Stomach (tissue), 9 donors: ENCODE measurements around the gene RBM44. TPM values are rescaled to one million over a fixed set of nuclear protein-coding genes. Genes with fewer than 3 reads are reported as not detected.

Experiments used
- DNase-seq, 2 donors: peaks; one replicate each; pipeline versions ENCODE4 v3.0.0 to v3.0.0-alpha.2; 2013 to 2019
- H3K27ac ChIP-seq, 5 donors: fragments of 200-600 bp in 4 of 5; sonication (generic) in 4 of 5; one replicate each; pipeline ENCODE4 v1.5.1; 2013 to 2019; ENCODE audit warnings: mild to moderate bottlenecking in 1 of 5, moderate library complexity in 1 of 5
- H3K27me3 ChIP-seq, 3 donors: fragments of 200-600 bp; sonication (generic); one replicate each; pipeline ENCODE4 v1.5.1; 2017 to 2019; ENCODE audit warnings: mixed run types in 1 of 3
- H3K36me3 ChIP-seq, 4 donors: fragments of 200-600 bp; sonication (generic); 1 replicate in 3 of 4; 2 replicates in 1 of 4; pipeline ENCODE4 v1.5.1; 2016 to 2019
- H3K4me1 ChIP-seq, 4 donors: fragments of 200-600 bp; sonication (generic); one replicate each; pipeline ENCODE4 v1.5.1; 2016 to 2019
- H3K4me3 ChIP-seq, 4 donors: fragments of 200-600 bp; sonication (generic) in 3 of 4; one replicate each; pipeline ENCODE4 v1.5.1; 2016 to 2019; ENCODE audit warnings: mild to moderate bottlenecking in 1 of 4
- H3K9me3 ChIP-seq, 4 donors: fragments of 200-600 bp; sonication (generic); one replicate each; pipeline ENCODE4 v1.5.1; 2016 to 2019
- EP300 ChIP-seq: sonication (generic); formaldehyde crosslinking; IDR thresholded peaks from one replicate; pipeline ENCODE4 v1.6.1; 2017; ENCODE audit warnings: antibody characterized with exemption
- POLR2A ChIP-seq, 4 donors: fragments of 450-650 bp; IDR thresholded peaks; one replicate each; pipeline ENCODE4 v1.6.1; 2016; ENCODE audit warnings: antibody characterized with exemption in 4 of 4, control low read depth in 2 of 4, mild to moderate bottlenecking in 1 of 4, moderate library complexity in 1 of 4
- POLR2AphosphoS5 ChIP-seq, 3 donors: sonication (generic); formaldehyde crosslinking; IDR thresholded peaks; one replicate each; pipeline ENCODE4 v1.6.1; 2016; ENCODE audit warnings: antibody characterized with exemption in 3 of 3
- WGBS, 5 donors: extraction: QIAGEN DNeasy Blood & Tissue Kit in 3 of 5; methylation state at CpG; one replicate each; pipeline versions ENCODE4 v1.1.5 to v1.1.7; 2013 to 2018; 5-methylcytosine and 5-hydroxymethylcytosine counted together
- intact Hi-C: fragments of 100-400 bp; cut with DNase I; formaldehyde crosslinking; loops from one replicate; pipeline ENCODE4 v1.15.1; 2023; ENCODE audit warnings: low total_unique reads
- polyA plus RNA-seq, 3 donors: library from polyadenylated mRNA; stranded (reverse); fragments of 200-250 nt; gene quantifications; one replicate each; pipeline ENCODE4 v1.2.3, GENCODE V29; 2013
- total RNA-seq, 5 donors: library from RNA; depleted of rRNA; stranded (reverse); fragments of >200 nt; gene quantifications; one replicate each; pipeline versions ENCODE4 v1.1.0 to v1.2.3, GENCODE V29; 2014 to 2016
- TF ChIP-seq, protein P1 (sequence below), 7 experiments: fragments of 450-650 bp in 4 of 7; fragments of 200-600 bp in 3 of 7; sonication (generic) in 3 of 7; IDR thresholded peaks; one replicate each; pipeline ENCODE4 v1.5.1; 2016 to 2019; ENCODE audit warnings: antibody characterized with exemption in 7 of 7, control low read depth in 2 of 7, mild to moderate bottlenecking in 1 of 7
- donor health status: healthy with polysubstance abuse.
- donor health status: Bipolar disorder and iron deficiency.
- donor health status: healthy.

Gene RBM44
- total and polyA plus RNA-seq, 8 donors, result under 0.01 to 2.4 (median 1.8) TPM; not detected in 3

DNA sequence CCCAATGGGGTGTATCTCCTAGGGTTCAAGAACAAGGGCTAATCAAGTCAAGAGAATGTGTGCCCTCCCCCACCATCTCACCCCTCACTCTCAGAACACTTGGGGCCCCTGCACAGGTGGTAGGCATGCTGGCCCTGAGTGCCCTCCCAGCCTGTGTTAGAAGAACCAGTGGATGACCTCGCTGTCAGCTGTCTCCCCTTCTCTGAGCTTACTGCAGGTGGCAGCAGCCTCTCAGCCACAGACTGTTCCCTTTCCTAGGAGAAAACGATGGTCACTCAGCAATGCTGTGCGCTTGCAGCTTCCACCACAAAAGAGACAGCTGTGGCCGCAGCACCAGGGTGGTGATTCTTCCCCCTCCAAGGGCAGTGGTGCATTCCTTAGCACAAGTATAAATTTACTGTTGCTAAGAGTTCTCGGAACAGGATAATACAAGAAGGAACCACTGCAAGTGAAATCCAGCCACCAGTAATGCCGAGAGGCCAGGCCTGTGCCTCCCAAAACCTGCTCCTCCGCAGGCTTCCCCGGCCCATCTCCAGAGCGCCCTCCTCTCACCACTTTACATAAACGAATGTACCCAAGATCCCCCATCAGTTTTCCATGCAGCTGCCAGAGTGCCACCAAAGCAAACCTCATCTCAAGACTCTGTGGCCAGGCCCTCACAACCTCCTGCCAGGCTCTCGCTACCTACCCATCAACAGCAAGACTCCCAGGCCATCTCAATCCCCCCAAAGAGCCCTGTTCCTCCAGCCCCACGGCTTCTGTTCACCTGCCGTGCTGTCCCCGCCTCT lies 59.9 kb downstream of the RBM44 start:
- Histone ChIP-seq H3K36me3 (no peaks in the 10 kb centered on the region), H3K9me3 (no peaks in the 10 kb centered on the region), H3K27me3 (peaks cover 0 to 36% (median 7%) of the 10 kb centered on the region in 3 donors), H3K27ac (peak overlapping the region in 3 of 5 donors; percentile 83 to 93 (median 91)), H3K4me3 (peak overlapping the region; percentile 60 to 67 (median 63)), H3K4me1 (peaks cover 29 to 53% (median 46%) of the 10 kb centered on the region in 4 donors)
- DNase-seq, result peak; percentile 69 to 92
- TF ChIP-seq EP300, result no peak
- TF ChIP-seq POLR2AphosphoS5 (IDR thresholded peaks at IDR 0.05), result peak in 1 of 3 donors; percentile 74
- TF ChIP-seq, protein P1, sequence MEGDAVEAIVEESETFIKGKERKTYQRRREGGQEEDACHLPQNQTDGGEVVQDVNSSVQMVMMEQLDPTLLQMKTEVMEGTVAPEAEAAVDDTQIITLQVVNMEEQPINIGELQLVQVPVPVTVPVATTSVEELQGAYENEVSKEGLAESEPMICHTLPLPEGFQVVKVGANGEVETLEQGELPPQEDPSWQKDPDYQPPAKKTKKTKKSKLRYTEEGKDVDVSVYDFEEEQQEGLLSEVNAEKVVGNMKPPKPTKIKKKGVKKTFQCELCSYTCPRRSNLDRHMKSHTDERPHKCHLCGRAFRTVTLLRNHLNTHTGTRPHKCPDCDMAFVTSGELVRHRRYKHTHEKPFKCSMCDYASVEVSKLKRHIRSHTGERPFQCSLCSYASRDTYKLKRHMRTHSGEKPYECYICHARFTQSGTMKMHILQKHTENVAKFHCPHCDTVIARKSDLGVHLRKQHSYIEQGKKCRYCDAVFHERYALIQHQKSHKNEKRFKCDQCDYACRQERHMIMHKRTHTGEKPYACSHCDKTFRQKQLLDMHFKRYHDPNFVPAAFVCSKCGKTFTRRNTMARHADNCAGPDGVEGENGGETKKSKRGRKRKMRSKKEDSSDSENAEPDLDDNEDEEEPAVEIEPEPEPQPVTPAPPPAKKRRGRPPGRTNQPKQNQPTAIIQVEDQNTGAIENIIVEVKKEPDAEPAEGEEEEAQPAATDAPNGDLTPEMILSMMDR (IDR thresholded peaks at IDR 0.05), result peak in 5 of 7 experiments; percentile 59 to 86 (median 68)
- no peak for TF ChIP-seq POLR2A (IDR thresholded peaks at IDR 0.05)
- intact Hi-C loops, result loop anchor here (10.0 kb wide), 1 partner anchor 66 kb away; no protein-coding TSS in a partner anchor
- 33 to 46% (median 36%) methylated on average over 14 of the region's 14 CpGs for WGBS, 5 donors

DNA sequence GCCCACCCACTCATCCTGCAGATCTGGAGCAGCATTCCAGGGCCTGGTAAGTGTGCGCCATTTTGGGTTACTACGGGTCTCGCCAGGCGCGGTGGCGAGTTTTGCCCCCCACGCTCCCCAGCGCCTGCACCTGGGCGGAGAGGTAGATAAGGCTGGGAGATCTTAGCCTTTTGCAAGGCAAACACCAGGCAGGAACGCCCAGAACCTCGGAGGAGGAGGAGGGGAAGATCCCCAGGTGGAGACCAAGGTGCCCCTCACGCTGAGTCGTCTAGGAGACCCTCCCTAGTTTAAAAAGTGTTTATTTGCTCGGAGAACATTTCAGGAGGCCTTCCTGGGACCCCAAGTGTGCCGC lies 60.5 kb downstream of the RBM44 start:
- peak overlapping the region; percentile 60 to 67 (median 63) for H3K4me3 ChIP-seq
- peaks cover 0 to 36% (median 7%) of the 10 kb centered on the region in 3 donors for H3K27me3 ChIP-seq
- no peaks in the 10 kb centered on the region for H3K36me3 ChIP-seq
- no peak for TF ChIP-seq POLR2AphosphoS5 (IDR thresholded peaks at IDR 0.05)
- no peak for TF ChIP-seq POLR2A (IDR thresholded peaks at IDR 0.05)
- no peak for TF ChIP-seq EP300
- TF ChIP-seq, protein P1 (IDR thresholded peaks at IDR 0.05), result no peak
- peak overlapping the region in 4 of 5 donors; percentile 0 to 93 (median 87) for H3K27ac ChIP-seq
- H3K4me1 ChIP-seq, result peaks cover 29 to 59% (median 46%) of the 10 kb centered on the region in 4 donors
- peak in 1 of 2 donors; percentile 46 for DNase-seq
- intact Hi-C loops, result loop anchor here (10.0 kb wide), 1 partner anchor 66 kb away; no protein-coding TSS in a partner anchor
- WGBS, 5 donors, result 23 to 37% (median 31%) methylated on average over 14 to 15 of the region's 15 CpGs
- H3K9me3 ChIP-seq, result no peaks in the 10 kb centered on the region

DNA sequence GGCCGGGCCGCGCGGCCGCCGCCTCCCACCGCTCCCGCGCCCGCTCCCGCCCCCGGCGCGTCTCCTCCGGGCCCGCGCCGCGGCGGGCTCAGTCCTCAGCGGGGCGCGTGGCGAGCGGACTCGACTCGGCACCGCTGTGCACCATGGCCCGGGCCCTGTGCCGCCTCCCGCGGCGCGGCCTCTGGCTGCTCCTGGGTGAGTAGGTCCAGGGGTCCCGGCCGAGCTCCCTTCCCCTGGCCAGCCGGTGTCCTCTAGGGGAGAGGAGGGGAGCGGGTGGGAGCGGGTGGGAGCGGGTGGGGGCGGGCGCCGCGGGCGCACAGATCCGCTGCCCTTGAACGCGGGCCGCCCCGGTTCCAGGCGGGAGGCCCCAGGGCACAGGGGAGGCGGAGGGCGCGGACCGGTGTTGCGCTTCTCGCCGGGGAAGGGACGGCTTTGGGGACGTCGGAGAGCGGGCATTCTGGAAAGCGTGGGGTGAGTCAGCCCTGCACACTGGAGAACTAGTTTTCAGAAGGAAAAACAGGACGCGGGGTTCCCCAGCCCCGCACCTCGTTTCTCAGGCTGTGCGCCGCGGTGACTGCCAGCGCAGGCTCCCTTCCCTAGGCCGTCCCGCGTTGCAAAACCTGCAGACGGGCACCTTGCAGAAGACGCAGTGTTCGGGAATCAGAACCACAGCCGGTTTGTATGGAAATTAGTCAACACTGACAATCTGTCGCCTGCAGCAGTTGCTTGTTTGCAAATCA lies 61.1 kb downstream of the RBM44 start, which contains the start of gene RAMP1:
Gene RAMP1, plus strand, starts transcription at position 91 of the 740 bp plus-strand sequence. Its CDS starts 53 bp downstream, at position 144.
- DNase-seq, result peak in 1 of 2 donors; percentile 62
- peak within 1 kb of the TSS; percentile 60 to 67 (median 63) for H3K4me3 ChIP-seq
- H3K4me1 ChIP-seq, result peaks cover 36 to 65% (median 46%) of the 10 kb centered on the region in 4 donors
- no peaks in the 10 kb centered on the region for H3K36me3 ChIP-seq
- intact Hi-C loops, result loop anchor here (10.0 kb wide), 1 partner anchor 65 kb away; no protein-coding TSS in a partner anchor
- TF ChIP-seq POLR2A (IDR thresholded peaks at IDR 0.05) (no peak), POLR2AphosphoS5 (IDR thresholded peaks at IDR 0.05) (no peak), EP300 (no peak)
- TF ChIP-seq, protein P1 (IDR thresholded peaks at IDR 0.05), result no peak
- H3K9me3 ChIP-seq, result no peaks in the 10 kb centered on the region
- peak within 1 kb of the TSS; percentile 55 to 93 (median 83) for H3K27ac ChIP-seq
- 2 to 6% (median 4%) methylated on average over 32 to 78 of the region's 79 CpGs for WGBS, 5 donors
- H3K27me3 ChIP-seq, result peaks cover 0 to 36% (median 7%) of the 10 kb centered on the region in 3 donors
